Activated T-helper 1 cell treated with anti-CD3 and anti-CD28 coated beads, Interleukin-2, amount 50 U/mL, for 16 hours (primary cell): ENCODE data around the gene TRAPPC10.

Experiments used
- DNase-seq, 2 donors: peaks; one replicate each; pipeline ENCODE4 v3.0.0-alpha.2; 2020; ENCODE audit warnings: low read depth in 1 of 2, low spot score in 1 of 2

Gene TRAPPC10, protein sequence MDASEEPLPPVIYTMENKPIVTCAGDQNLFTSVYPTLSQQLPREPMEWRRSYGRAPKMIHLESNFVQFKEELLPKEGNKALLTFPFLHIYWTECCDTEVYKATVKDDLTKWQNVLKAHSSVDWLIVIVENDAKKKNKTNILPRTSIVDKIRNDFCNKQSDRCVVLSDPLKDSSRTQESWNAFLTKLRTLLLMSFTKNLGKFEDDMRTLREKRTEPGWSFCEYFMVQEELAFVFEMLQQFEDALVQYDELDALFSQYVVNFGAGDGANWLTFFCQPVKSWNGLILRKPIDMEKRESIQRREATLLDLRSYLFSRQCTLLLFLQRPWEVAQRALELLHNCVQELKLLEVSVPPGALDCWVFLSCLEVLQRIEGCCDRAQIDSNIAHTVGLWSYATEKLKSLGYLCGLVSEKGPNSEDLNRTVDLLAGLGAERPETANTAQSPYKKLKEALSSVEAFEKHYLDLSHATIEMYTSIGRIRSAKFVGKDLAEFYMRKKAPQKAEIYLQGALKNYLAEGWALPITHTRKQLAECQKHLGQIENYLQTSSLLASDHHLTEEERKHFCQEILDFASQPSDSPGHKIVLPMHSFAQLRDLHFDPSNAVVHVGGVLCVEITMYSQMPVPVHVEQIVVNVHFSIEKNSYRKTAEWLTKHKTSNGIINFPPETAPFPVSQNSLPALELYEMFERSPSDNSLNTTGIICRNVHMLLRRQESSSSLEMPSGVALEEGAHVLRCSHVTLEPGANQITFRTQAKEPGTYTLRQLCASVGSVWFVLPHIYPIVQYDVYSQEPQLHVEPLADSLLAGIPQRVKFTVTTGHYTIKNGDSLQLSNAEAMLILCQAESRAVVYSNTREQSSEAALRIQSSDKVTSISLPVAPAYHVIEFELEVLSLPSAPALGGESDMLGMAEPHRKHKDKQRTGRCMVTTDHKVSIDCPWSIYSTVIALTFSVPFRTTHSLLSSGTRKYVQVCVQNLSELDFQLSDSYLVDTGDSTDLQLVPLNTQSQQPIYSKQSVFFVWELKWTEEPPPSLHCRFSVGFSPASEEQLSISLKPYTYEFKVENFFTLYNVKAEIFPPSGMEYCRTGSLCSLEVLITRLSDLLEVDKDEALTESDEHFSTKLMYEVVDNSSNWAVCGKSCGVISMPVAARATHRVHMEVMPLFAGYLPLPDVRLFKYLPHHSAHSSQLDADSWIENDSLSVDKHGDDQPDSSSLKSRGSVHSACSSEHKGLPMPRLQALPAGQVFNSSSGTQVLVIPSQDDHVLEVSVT

GRCh38 chr21:44011579-44012473 lies at the start of gene TRAPPC10:
TRAPPC10 (plus strand) TSS chr21:44012309; CDS start chr21:44012494, 185 bp downstream.
- peak; percentile 39 to 71 for DNase-seq

- DNase-seq = no peak
Measured at GRCh38 chr21:43965911-43966585, 46.1 kb upstream of the TRAPPC10 start.

DNA sequence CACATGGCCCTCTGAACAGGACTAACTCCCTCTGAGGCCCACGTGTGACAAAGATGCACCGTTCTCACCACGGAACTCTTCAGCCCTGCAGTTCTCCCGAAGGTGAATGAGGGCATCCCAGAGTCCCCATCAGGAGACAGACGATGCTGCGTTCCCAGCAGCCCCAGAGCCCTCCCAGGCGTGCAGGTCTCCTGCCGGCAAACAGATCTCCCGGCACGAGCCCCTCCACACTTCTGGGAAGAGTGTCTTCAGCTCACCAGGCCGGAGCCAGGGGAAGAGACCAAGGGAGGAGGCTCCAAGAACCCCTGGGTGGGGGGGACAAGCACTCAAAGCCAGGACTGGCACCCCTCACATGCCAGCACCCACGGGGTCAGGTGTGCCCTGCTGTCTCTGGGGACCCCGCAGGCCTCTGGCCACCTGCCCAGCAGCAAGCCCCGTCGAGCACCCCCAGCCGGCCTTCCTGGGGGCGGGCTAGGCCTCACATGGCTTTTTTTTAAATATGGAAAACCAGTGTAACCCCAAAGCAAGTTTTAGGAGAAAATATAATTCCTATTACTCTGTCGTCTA lies 45.1 kb upstream of the TRAPPC10 start:
- DNase-seq = no peak

GRCh38 chr21:43967981-43968380 lies 44.1 kb upstream of the TRAPPC10 start:
- DNase-seq = no peak

GRCh38 chr21:43968410-43969114 lies 43.5 kb upstream of the TRAPPC10 start:
- DNase-seq = no peak

GRCh38 chr21:43969115-43969444 lies 43.0 kb upstream of the TRAPPC10 start:
- DNase-seq = no peak

DNA sequence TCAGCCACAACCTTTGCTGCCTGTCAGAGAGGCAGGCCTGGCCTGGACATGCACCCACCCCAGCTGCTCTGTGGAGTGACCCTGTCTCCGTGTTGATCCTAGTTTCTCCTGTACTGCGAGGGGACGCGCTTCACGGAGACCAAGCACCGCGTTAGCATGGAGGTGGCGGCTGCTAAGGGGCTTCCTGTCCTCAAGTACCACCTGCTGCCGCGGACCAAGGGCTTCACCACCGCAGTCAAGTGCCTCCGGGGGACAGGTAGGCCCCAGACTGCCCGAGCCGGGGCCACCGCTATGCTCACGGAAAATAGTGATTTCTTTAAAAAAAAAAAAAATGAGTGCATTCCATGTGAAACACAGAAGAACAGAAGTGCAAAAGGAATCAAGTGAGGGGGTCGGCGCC lies 41.6 kb upstream of the TRAPPC10 start:
- DNase-seq = no peak

- no peak for DNase-seq
Measured at GRCh38 chr21:43971201-43971991, 40.7 kb upstream of the TRAPPC10 start.

DNA sequence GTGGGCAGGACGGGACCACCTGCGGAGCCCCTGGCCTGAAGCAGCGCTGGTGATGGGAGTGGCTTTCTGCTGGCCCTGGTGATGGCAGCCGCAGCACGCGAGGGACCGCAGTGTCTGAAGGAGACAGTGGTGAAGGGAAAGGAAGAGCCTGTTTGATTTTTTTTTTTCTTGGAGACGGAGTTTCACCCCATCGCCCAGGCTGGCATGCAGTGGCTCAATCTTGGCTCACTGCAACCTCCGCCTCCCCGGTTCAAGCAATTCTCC lies 40.2 kb upstream of the TRAPPC10 start:
- no peak for DNase-seq

- no peak for DNase-seq
Measured at GRCh38 chr21:43972850-43973633, 39.1 kb upstream of the TRAPPC10 start.

DNA sequence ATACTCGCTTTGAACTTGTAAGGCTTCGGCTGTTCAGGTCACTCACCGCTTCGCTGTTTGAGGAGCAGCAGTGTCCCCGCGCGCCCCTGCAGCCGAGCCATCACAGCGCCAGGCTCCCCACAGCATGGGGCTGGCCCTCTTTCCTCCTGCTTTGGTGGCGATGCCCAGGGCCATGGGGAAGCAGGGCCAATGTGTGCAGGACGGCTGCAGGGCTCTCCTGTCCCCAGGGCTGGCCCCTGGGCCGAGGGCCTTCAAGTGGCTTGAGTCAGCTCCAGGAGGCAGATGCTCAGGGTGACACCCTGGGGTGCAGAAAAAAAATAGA lies 38.5 kb upstream of the TRAPPC10 start:
- DNase-seq = no peak

DNA sequence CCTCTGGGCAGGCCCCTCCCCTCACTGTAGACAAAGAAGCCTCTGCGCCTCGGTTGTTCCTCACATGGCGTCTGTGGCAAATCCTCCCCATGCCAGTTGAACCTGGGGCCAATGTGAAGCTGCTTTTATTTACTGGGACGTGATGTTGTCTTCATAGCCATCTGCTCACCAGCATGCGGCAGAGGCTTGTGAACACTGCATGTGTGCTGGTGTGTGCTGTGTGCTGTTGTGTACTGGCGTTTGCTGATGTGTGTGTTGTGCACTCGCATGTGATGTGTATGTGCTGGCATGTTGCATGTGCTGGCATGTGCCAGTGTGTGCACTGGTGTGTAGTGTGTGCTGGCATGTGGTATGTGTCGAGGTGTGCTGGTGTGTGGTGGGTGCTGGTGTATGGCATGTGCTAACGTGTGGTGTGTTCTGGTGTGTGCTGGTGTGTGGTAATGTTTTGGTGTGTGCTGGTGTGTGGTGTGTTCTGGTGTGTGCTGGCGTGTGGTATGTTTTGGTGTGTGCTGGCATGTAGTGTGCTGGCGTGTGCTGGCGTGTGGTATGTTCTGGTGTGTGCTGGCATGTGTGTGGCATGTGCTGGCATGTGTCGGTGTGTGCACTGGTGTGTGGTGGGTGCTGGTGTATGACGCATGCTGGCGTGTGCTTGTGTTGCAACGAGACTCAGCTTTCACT lies 37.2 kb upstream of the TRAPPC10 start:
- DNase-seq = no peak

DNA sequence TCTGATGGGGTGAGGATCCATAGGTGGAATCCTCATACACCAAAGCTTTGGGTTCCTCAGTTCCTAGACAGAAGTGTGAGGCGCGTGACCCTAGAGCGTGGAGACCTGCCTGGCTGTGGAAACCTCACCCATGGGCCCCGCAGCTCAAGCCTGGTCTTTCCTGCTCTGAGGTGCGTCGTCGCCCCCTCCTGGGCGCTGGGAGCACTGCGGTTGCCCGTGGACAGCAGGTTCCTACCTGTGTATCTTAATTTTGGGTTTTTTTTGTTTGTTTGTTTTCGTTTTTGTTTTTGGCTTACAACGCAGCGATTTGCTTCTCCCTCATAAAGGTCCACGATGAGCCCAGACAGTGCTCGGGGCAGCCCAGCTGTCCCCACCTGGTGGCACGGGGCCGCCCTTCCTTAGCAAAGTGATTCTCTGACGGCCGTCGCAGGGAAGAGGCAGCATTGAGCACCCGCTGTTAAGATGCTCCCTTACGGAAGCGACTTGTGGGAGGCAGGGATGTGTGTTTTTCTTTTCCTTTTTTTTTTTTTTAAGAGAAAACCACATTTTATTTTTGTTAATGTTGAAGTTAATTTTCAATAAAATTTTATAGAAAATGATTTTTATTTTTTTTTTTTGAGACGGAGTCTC lies 36.5 kb upstream of the TRAPPC10 start:
- DNase-seq = peak; percentile 68 to 69

GRCh38 chr21:43976661-43977060 lies 35.4 kb upstream of the TRAPPC10 start:
- DNase-seq = no peak

GRCh38 chr21:43978060-43978459 lies 34.0 kb upstream of the TRAPPC10 start:
- DNase-seq = no peak

- DNase-seq = no peak
Measured at GRCh38 chr21:43979654-43980053, 32.5 kb upstream of the TRAPPC10 start.
